ENCODE measurements around the gene PDE6H.

The PDE6H gene

GRCh38 chr12:14974633-14975032 lies 1.8 kb downstream of the PDE6H start:
- DNase-seq (ENCODE audit: low spot score), result no peak

DNA sequence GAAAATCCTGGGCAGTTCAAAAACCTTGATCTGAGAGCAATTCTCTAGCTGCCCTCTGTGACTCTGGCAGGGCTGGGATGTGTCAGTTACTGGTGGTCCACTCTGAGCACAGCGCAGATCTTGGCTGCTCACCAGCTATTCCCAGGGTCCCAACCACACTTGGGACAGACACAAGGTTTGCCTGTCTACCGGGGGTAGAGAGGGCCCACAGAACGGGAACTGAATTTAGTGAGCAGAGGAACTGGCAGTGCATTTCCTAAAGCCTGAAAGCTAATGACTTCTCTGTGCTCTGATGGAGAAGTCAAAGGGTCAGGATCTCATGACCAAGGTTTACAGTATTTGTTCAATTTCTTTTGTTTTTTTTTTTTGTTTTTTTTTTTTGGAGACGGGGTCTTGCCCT lies 2.6 kb downstream of the PDE6H start:
- DNase-seq (ENCODE audit: low spot score), result no peak

- DNase-seq (ENCODE audit: low spot score), result no peak
Measured at GRCh38 chr12:14976658-14977057, 3.8 kb downstream of the PDE6H start.

- DNase-seq (ENCODE audit: low spot score), result no peak
Measured at GRCh38 chr12:14979468-14979867, 6.6 kb downstream of the PDE6H start.

DNA sequence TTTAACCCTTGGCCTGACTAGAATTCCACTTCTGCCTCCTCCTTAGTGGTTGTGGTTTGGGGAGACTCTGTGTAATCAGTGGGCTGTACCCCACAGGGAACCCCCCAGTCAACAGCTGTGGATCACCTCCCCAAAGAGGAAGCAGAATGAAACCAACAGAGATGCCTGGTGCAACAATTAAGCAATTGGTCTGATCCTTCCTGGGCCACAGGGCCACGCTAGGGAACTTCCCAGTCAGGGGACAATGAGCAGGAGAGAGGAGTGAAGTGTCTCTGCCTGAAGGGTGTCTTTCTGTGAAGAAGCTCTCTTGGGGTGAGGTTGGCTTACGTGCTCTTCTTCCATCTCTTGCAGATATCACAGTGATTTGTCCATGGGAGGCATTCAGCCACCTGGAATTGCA lies 8.2 kb downstream of the PDE6H start:
- DNase-seq (ENCODE audit: low spot score), result no peak

DNA sequence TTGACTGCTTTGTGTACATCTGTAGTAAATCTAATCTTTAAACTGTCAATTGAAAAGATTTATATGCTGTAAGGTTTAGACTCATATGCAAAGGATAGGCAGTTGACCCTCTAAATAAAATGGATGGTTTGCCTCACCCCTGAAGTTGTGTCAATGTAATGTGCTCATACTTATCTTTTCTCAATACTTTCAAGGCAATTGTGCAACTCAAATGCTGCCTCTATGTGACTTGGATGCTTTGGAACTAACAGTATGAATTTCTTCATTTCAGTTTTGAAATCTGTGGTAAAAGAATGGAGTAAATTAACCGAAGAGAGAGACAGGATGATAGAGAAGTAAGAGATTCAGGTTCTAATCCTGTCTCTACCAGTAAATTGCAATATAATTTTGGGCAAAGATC lies 9.7 kb downstream of the PDE6H start:
- DNase-seq (ENCODE audit: low spot score), result no peak

DNA sequence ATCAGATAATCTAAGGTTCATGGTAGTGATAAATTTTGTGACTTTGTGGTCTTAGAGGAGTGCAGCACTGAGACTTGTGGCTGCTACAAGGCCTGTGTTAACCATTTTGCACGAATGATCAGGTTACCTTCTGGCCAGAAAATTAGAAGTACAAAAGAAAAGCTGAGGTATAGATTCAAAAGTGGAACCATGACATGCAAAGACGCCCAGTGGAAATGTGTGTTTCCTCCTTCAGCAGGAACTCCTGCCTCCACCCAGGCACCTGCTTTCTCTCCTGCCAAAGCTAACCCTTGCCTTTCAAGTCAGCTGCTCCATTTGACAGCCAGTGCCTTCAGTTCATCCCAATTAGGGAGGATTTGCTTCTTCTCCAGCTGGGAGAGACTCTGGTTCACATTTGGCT lies 10.1 kb downstream of the PDE6H start:
- DNase-seq (ENCODE audit: low spot score), result no peak

DNA sequence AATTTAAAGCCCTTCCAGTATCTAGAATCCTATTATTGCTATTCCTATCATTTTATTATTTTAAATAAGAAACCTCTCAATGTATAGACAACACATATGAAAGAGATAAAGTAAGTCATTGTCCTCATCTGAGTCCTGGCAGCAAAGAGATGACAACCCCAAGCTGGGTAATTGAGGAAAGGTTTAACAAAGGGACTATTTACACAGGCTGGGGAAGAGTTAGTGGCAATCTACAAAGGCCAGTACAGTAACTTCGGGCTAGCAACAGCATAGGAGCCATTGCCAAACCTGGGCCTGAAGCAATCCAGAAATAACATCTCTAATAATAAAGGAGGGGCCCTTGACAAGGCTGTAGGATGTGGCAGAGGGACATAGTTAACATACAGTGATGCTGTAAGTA lies 11.2 kb downstream of the PDE6H start:
- DNase-seq (ENCODE audit: low spot score), result no peak

DNA sequence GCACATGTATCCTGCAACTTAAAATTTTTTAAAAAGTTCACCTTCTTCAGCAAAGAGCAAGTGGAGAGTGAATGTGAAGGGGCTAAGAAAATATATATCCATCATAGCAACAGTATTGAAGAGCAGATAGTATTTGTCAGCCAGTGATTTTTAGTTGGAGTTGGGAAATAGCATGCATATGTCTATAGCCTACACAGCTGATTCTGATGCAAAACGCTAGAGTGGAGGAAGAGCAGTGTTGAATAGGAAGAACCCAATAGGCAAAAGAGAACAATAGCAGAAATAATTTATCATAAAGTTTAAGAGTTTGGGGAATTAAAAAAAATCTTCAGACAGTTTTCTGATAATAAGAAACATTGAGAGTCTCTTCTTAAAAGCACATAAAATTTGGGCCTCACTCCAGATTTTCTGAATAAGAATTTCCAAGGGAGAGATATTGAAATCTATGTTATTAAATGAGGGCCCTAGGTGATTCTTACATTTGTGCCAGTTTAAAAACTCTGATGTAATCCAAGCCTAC lies 12.0 kb downstream of the PDE6H start:
- no peak for DNase-seq (ENCODE audit: low spot score)

DNA sequence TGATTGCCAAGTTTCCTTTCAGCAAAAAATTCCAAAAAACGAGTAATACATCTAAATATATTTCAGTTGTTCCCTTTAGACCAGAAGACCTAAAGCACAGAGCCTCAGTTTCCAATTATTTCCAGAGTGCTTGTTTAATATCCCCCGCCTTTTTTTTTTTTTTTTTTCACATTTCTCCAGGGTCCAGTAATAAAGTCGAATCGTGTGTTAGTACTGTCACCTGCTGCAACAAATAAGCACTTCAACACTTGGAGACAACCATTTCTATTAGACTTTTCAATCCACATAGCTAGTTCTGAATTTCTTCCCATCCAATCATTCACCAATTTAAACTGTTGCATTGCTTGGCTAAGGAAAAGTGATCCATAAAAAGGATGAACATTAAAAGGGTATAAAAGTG lies 13.6 kb downstream of the PDE6H start:
- DNase-seq (ENCODE audit: low spot score), result no peak

DNA sequence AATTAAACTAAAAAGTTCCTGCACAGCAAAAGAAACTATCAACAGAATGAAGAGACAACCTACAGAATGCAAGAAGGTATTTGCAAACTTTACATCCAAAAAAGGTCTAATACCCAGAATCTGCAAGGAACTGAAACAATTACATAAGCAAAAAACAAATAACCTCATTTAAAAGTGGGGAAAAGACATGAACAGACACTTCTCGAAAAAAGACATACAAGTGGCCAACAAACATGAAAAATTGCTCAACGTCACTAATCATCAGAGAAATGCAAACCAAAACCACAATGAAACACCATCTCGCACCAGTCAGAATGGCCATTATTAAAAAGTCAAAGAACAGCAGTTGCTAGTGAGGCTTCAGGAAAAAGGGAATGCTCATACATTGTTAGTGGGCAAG lies 15.2 kb downstream of the PDE6H start:
- DNase-seq (ENCODE audit: low spot score), result no peak

DNA sequence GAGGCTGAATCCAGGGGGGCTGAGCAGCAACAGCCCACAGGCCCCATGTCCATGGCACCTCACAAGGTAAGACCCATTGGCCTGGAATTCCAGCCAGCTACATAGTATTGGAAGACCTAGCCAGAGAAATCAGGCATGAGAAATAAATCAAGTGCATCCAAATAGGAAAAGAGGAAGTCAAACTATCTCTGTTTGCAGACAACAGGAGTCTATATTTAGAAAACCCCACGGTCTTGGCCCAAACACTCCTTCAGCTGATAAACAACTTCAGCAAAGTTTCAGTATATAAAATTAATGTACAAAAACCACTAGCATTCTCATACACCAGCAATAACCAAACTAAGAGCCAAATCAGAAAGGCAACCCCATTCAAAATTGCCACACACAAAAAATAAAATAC lies 16.9 kb downstream of the PDE6H start:
- peak; percentile 30 for DNase-seq (ENCODE audit: low spot score)

GRCh38 chr12:14991069-14991468 lies 18.2 kb downstream of the PDE6H start:
- DNase-seq (ENCODE audit: low spot score), result no peak

- DNase-seq (ENCODE audit: low spot score), result no peak
Measured at GRCh38 chr12:14992673-14993072, 19.8 kb downstream of the PDE6H start.

DNA sequence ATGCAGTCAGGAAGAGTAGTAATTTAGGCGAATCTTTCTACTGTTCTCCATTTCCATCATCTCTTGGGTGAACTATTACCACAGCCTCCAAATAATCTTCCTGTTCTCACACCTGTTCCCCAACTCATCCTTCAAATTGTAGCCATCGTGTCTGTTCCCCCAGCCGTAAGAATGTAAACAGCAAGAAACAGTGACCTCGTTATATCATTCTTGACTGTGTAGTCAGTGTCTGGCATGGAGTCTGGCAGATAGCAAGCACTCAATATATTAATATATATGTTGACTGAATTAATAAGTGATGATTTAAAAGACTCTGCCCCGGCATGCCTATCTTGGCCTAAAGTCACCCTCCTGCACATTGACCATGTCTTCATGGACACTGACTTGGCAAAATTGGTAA lies 20.3 kb downstream of the PDE6H start:
- DNase-seq (ENCODE audit: low spot score), result no peak

DNA sequence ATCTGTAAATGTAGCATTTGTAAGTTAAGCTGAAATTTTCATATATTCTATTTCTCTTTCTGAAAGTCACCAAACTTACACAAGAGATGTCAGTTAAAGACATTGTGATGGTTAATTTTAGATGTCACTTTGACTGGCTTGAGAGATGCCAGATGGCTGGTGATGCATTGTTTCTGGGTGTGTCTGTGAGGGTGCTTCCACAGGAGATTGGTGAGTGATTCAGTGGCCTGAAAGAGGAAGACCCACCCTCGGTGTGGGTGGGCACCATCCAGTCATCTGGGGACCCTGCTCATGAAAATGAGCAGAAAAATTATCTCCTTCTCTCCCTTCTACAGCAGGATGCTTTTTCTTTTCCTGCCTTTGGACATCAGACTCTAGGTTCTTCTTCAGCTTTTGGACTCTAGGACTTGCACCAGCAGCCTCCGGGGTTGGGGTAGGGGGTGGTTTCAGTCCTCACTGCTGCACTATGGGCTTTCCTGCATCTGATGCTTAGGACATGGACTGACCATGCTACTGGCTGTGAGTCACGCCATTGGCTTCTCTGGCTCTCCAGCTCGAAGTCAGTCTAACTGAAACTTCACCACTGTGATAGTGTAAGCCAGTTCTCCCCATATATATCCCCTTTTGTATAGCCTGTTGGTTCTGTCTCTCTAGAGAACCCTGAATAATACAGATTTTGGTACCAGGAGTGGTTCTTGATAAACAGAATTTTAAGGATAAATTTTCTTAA lies 20.9 kb downstream of the PDE6H start:
- no peak for DNase-seq (ENCODE audit: low spot score)

- DNase-seq (ENCODE audit: low spot score), result no peak
Measured at GRCh38 chr12:14994610-14995009, 21.8 kb downstream of the PDE6H start.

GRCh38 chr12:14995583-14996425 lies 23.0 kb downstream of the PDE6H start:
- peak; percentile 83 for DNase-seq (ENCODE audit: low spot score)

- DNase-seq (ENCODE audit: low spot score), result no peak
Measured at GRCh38 chr12:14997998-14998397, 25.2 kb downstream of the PDE6H start.

- no peak for DNase-seq (ENCODE audit: low spot score)
Measured at GRCh38 chr12:14999021-14999694, 26.3 kb downstream of the PDE6H start.

DNA sequence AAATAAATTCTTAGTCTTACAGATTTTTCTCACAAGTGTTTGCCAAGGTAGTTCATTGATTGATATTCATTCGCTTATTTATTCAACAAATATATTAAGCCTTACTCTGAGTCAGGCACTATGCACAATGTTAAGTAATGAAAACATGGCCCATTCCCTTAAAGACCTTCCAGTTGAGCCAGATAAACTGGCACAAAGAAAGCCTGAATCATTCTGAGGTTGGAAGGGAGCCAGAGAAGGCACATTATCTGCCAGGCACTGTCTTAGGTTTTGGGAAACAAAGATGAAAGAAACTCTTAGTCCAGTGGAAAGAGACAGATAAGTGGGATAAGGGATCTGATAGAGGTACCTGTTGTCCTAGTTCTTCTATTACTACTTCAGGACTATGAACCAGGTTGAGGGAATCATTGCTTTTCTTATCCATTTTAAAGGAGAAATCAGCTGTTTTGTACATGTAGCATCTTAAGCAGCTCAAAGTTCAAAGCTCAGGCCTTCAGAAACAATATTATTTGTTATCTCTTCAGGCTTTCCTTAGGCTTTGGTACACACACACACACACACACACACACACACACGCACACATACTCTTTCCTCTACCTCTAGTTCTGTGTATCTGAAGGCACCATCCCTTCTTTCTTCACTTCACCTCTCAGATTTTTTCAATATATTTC lies 27.0 kb downstream of the PDE6H start:
- DNase-seq (ENCODE audit: low spot score), result no peak

DNA sequence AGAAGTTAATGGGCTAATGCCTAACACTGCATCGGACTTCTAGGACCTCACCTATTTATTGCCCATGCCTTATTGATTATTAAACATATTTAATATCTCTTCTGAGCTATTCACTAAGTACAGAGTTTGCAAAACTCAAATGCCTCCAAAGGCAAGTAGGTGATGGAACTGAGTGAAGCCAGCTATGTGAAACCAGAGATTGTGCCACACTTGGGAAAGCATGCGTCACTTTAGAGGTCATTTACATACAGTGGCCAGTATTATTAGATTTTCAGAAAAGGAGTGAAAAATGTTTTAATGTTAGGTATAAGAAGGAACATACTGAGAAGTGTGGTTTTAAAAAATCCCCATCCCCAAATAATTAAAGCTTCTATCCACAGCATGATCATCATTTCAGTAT lies 27.7 kb downstream of the PDE6H start:
- no peak for DNase-seq (ENCODE audit: low spot score)
